Memory B cell (primary cell): Measurements from ENCODE around the gene SOWAHA.
A peak's percentile ranks its signal among the peaks of the same experiment; 100 is the strongest.

ENCODE experiments used
- ATAC-seq: fragments of 150-1000 bp; cut with Tn5 transposase; 2 replicates; pipeline ENCODE4 v1.10.0; 2021; ENCODE audit warnings: low read depth, mild to moderate bottlenecking, moderate library complexity
- DNase-seq, 2 donors: peaks; one replicate each; pipeline ENCODE4 v3.0.0; 2022; ENCODE audit warnings: low spot score in 2 of 2
- H3K27ac Mint-ChIP-seq: one replicate; pipeline ENCODE4 v1.8.0; 2022; ENCODE audit warnings: mild to moderate bottlenecking, moderate library complexity, mixed read lengths
- H3K27me3 Mint-ChIP-seq: one replicate; pipeline ENCODE4 v1.8.0; 2022; ENCODE audit warnings: mixed read lengths
- H3K36me3 Mint-ChIP-seq: one replicate; pipeline ENCODE4 v1.8.0; 2022; ENCODE audit warnings: mild to moderate bottlenecking, mixed read lengths
- H3K4me1 Mint-ChIP-seq: one replicate; pipeline ENCODE4 v1.8.0; 2022; ENCODE audit warnings: mixed read lengths
- H3K4me3 Mint-ChIP-seq: one replicate; pipeline ENCODE4 v1.8.0; 2022; ENCODE audit warnings: mild to moderate bottlenecking, moderate library complexity, mixed read lengths
- H3K9me3 Mint-ChIP-seq: one replicate; pipeline ENCODE4 v1.8.0; 2022; ENCODE audit warnings: mixed read lengths

SOWAHA gene

DNA sequence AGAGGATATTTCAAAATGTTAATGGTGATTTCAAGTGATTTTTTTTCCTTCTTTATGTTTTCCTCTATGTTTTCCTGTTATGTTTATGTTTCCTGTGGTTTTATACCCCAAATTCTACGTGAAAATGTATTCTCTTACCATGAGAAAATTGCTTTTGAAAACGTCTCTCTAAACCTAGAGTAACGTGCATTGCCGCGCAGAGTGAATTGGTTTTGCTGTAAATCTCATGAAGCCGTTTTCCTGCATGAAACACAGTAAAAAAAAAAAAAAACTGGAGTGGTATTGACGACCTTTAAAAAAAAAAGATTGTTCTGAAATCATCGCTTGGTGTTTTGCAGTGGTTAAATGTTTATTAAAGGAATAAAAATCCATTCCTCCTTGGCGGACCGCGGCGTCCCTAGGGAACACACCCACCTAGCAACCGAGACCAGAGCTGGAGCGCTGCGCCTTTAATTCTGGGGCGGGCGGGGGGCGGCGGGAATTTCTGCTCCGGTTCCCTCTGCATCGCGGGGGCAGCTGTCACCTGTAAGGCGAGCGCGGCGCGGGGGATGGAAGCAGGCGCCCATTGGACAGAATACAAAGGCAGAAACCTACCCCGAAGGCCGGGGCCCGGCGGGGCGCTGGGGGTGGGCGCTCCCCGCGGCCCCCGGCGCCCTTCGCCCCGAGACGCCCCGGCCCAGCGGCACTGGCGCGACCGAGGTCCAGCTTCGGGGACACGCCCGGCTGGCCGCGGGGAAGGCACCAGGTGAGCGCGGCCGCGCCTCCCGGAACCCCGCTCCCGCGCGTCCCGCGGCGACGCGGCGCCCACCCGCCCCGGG, at the start of gene SOWAHA:
Gene SOWAHA (plus strand): TSS at position 522 of the 818 bp plus-strand sequence. CDS start 320 bp downstream, outside the sequence.
- peaks cover 8% of the 10 kb centered on the region for H3K4me1 Mint-ChIP-seq
- peaks cover 11% of the 10 kb centered on the region for H3K27me3 Mint-ChIP-seq
- no peak within 1 kb of the TSS for H3K27ac Mint-ChIP-seq
- DNase-seq = no peak
- H3K9me3 Mint-ChIP-seq = no peaks in the 10 kb centered on the region
- H3K4me3 Mint-ChIP-seq = peak within 1 kb of the TSS; percentile 34
- peak; percentile 28 for ATAC-seq
- H3K36me3 Mint-ChIP-seq = no peaks in the 10 kb centered on the region

DNA sequence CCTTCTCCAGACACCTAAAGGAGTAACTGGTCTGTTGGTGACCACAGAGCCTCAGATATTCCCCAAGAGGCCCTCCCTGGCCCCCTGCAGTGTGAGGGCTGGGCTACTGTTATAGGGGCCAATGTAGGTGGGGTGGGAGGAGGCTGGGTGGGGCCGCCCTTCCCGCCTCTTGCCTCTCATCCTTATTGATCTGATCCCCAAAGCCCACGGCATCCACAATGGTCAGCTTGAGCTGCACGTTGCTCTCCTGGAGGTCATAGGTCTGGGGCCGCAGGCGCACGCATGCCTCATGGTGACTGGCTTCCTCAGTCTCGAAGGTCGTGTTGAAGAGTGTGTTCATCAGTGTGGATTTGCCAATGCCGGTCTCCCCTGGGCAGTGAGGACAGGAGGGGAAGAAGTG, 49.1 kb upstream of the SOWAHA start:
- H3K27ac Mint-ChIP-seq = no peak overlapping the region
- H3K27me3 Mint-ChIP-seq = no peaks in the 10 kb centered on the region
- no peaks in the 10 kb centered on the region for H3K4me1 Mint-ChIP-seq
- DNase-seq = no peak
- ATAC-seq = no peak
- no peaks in the 10 kb centered on the region for H3K36me3 Mint-ChIP-seq
- no peak overlapping the region for H3K4me3 Mint-ChIP-seq
- no peaks in the 10 kb centered on the region for H3K9me3 Mint-ChIP-seq

DNA sequence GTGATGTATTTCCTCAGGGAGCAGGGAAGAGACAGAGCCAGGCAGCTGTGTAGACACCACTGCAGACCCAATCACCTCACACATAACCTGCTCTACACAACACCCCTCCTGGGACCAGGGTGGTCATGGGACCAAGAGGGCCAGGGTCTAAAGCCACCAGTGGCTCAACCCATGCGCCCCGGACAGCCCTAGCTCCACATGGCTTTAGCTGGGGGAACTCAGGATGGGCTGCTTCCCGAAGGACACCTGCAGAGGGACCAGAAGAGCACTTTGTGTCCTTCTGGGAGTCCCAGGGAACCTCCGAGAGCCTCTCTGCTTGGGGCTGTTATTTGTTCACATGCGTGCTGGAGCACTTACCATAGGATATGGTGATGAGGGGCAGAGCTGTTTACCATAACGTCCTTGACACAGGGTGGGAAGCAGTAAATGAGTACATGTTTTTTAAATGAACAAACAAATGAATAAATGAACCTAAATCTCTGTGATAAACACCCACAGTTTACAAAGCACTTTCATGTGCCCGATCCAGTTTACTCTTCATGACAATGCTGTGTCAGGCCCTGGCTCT, 48.3 kb upstream of the SOWAHA start:
- H3K9me3 Mint-ChIP-seq = no peaks in the 10 kb centered on the region
- H3K4me3 Mint-ChIP-seq = no peak overlapping the region
- ATAC-seq (no peak), DNase-seq (no peak)
- H3K27me3 Mint-ChIP-seq = no peaks in the 10 kb centered on the region
- no peak overlapping the region for H3K27ac Mint-ChIP-seq
- H3K4me1 Mint-ChIP-seq = no peaks in the 10 kb centered on the region
- no peaks in the 10 kb centered on the region for H3K36me3 Mint-ChIP-seq

DNA sequence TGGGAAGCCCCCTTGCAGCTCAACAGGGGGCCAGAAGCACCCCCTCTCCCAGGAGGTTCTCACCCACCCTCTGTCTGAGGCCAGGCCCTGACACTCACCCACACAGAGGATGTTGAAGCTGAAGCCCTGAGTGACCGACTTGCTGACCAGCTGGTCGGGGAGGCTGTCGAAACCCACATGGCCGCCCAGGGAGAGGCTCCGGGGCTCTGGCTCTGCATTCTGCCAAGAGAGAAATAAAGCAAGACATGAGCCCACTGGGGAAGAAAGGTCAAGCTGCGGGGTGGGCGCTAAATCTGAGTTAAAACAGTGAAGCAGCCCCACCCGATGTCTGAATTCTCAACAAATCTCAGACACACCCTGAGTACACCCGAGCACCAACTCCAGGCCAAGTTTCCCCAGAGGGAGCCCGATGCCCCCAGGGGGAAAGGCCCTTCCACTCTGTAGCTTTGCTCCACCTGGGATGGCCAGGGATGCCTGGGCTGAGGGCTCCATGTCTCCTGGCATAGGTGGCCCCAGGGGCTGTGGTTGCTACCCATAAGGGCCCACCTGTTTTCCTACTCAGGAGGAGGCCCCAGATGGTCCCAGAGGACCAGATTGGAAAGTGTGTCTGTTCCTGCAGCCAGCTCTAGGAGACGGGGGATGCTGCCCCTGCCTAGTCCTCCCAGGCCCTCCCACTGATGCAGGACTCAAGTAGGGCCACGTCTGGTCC, 47.6 kb upstream of the SOWAHA start:
- H3K9me3 Mint-ChIP-seq = no peaks in the 10 kb centered on the region
- H3K4me1 Mint-ChIP-seq = no peaks in the 10 kb centered on the region
- H3K4me3 Mint-ChIP-seq = no peak overlapping the region
- no peaks in the 10 kb centered on the region for H3K27me3 Mint-ChIP-seq
- no peaks in the 10 kb centered on the region for H3K36me3 Mint-ChIP-seq
- H3K27ac Mint-ChIP-seq = no peak overlapping the region
- ATAC-seq = no peak
- no peak for DNase-seq

DNA sequence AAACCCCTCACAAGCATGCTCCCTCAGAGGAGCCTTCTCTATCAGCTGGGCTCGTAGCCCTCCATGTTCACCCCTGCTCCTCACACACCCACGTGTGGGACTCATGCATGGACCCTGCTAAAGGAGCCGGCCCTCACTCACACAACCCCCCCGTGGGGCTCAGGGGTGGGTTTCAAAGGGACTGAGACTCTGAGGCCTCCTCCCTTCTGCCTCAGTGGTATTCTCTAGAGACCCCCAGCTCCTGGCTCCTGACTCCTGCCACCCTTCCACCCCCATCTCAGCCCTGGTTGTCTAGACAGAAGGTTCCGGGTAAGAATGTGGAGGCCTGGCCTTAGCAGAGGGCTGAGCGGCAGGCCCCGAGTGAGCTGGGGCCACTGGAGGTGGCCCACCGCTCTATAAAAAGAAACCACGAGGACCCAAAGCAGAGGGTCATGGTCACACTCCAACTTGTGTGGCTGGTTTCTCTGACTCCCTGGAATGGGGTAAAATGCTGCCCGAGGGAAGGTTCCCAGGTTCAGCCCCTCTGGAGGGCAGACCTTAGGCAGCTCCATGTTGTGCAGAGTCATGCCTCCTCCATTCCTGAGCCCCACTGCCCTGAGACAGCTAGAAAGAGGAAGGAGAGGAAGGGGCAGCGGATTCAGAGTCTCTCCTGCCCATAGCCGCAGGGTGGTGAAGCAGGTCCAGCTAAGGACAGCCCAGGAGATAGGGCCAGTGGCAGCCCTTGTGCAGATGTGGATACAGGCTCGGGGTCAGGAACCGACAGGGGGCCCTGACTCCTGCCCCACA, 46.9 kb upstream of the SOWAHA start:
- Mint-ChIP-seq H3K27me3 (no peaks in the 10 kb centered on the region), H3K4me3 (no peak overlapping the region), H3K4me1 (no peaks in the 10 kb centered on the region), H3K27ac (no peak overlapping the region), H3K36me3 (no peaks in the 10 kb centered on the region), H3K9me3 (no peaks in the 10 kb centered on the region)
- no peak for DNase-seq
- no peak for ATAC-seq

DNA sequence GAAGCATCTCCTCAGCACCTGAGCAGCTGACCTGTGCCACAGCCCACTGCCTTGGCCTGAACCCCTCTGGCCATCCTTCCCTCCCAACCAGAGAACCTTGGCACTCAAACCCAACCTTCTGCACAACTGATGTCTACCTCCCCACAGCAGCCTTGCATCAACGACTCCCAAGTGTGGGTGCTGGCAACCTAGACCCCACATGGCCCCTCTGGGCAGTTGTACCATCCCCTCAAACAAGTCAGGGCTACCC, 46.4 kb upstream of the SOWAHA start:
- H3K4me1 Mint-ChIP-seq = no peaks in the 10 kb centered on the region

DNA sequence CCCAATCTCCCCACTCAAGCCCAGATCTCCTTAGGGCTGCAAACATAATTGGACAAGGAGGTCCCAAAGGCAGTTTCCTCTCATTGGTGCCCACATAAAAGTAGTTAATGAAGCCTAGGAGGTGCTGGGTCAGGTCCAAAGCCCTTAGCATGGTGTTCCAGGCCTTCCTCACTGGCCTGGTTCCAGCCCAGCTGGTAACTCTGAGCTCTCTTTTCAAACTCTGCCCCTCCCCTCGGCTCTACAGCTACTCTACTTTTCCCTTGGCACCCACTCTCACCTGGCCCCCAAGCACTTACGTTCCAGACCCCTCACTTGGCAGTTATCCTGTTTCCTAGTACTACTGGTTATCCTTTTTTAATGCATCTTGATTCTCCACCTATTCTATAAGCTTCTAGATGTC, 46.0 kb upstream of the SOWAHA start:
- DNase-seq = no peak
- Mint-ChIP-seq H3K4me3 (no peak overlapping the region), H3K4me1 (no peaks in the 10 kb centered on the region), H3K27ac (no peak overlapping the region), H3K27me3 (no peaks in the 10 kb centered on the region), H3K36me3 (no peaks in the 10 kb centered on the region), H3K9me3 (no peaks in the 10 kb centered on the region)
- no peak for ATAC-seq

More for the DNA sequence above, 46.4 kb upstream of the SOWAHA start:
- Mint-ChIP-seq H3K9me3 (no peaks in the 10 kb centered on the region), H3K27ac (no peak overlapping the region), H3K27me3 (no peaks in the 10 kb centered on the region), H3K36me3 (no peaks in the 10 kb centered on the region), H3K4me3 (no peak overlapping the region)
- no peak for DNase-seq
- ATAC-seq = no peak

DNA sequence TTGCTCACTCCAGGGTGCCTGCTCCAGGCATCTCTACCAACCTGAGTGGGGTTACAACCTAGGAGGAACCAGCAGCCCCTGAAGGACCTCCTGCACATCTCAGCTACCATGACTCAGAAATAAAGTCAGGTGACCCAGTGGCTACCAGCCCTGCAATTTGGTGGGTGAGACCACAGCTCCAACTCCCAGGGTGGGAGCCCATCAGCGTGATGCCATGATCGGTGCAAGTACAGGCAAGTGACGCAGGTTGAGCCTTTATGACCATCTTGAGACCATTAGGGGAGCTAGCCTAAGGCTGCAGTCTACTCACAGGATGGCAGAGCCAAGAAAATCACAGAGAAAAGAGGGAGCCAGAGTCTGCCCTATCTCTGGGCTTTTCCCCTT, 44.6 kb upstream of the SOWAHA start:
- no peak overlapping the region for H3K4me3 Mint-ChIP-seq
- H3K36me3 Mint-ChIP-seq = no peaks in the 10 kb centered on the region
- H3K27me3 Mint-ChIP-seq = no peaks in the 10 kb centered on the region
- H3K9me3 Mint-ChIP-seq = no peaks in the 10 kb centered on the region
- DNase-seq (no peak), ATAC-seq (no peak)
- H3K27ac Mint-ChIP-seq = no peak overlapping the region
- no peaks in the 10 kb centered on the region for H3K4me1 Mint-ChIP-seq

DNA sequence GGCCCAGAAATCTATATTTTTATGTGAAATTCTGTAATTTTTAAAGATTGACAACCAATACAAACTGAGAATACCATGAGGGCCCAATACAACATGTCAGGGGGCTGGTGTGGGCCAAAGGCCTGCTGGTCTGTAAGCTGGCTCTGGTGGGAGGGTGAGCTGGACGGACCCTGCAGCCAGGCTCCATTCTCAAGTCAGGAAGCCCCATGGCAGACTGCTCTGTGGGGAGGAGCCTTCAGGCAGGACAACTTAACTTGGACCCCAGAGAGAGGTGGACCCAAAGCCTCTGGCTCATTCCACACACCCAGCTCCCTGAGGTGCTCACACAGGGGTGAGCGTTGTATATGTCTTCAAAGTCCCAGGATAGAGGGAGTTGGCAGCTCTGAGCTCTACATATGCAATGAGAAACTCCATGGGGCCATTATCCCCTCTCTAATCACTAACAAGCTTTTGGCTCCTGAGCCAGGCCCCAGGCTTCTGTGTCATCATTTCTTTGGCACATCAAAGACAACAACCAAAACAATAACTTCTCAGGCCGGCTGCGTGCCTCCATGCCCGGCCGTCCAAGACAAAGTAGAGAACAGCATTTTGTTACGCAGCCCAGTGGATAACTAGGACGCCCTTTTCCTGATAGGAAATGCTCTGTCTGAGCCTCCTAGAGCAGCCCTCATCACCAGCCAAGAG, 42.5 kb upstream of the SOWAHA start:
- no peak for DNase-seq
- H3K27ac Mint-ChIP-seq = no peak overlapping the region
- H3K4me1 Mint-ChIP-seq = no peaks in the 10 kb centered on the region
- no peaks in the 10 kb centered on the region for H3K9me3 Mint-ChIP-seq
- no peak for ATAC-seq
- H3K27me3 Mint-ChIP-seq = no peaks in the 10 kb centered on the region
- H3K36me3 Mint-ChIP-seq = no peaks in the 10 kb centered on the region
- H3K4me3 Mint-ChIP-seq = no peak overlapping the region

DNA sequence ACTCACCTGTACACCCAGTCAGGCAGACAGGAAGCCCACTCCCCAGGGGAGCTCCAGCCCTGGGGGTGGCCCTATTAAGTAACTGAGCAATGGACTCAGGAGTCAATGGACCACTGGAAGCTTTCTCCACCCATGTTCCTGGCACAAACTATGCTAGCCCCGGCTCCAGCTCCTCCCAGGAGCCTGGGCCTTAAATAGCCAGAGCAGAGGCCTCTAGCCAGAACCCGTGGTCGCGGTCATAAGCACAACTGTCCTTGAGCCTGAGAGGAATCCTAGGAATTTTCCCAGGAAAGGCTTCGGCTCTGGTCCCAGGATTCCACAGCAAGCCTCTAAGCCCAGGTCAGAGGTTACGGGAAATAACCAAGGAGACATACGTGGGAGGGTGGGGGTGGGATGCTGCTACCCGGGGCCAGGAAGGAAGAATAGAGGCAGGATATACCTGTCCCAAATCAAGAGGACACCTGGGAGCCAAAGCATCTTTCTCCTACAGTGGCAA, 41.6 kb upstream of the SOWAHA start:
- ATAC-seq (no peak), DNase-seq (no peak)
- no peaks in the 10 kb centered on the region for H3K27me3 Mint-ChIP-seq
- H3K36me3 Mint-ChIP-seq = no peaks in the 10 kb centered on the region
- H3K9me3 Mint-ChIP-seq = no peaks in the 10 kb centered on the region
- no peaks in the 10 kb centered on the region for H3K4me1 Mint-ChIP-seq
- H3K27ac Mint-ChIP-seq = no peak overlapping the region
- no peak overlapping the region for H3K4me3 Mint-ChIP-seq

DNA sequence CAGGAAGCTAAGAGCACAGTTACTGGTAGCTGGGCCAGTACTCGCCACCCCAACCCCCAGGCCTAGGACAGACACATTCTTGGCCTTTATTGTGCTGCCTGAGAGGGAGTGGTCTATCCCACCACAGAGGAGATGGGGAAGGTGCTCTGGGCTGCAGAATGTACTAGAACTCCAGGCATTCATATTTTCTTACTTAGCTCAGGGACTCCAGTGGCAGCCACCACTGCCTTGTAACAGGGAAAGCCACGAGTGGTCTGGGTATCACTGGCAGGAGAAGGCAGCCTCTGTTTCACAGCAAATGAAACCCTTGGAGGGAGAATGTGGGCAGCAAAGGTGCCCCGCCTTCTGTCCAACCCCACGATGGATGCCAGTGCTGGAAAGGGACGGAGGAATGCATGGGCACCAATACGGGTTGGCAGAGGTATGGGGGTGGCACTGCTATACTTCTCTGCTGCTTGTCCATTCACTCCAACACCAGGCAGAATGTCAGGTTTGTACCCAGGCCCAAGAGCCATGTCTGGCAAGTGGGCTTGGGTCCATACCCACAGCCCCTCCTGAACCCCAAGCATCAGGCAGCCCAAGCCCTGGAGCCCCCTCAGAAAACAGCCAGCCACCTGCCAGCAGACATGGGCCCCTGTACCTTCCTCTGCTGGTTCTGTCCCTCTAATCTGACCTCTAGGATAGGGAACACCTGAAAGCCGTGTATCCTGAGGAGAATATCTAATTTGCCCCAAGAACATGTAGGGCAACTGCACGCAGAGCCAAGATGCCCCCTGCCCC, 40.6 kb upstream of the SOWAHA start:
- ATAC-seq = no peak
- Mint-ChIP-seq H3K4me1 (no peaks in the 10 kb centered on the region), H3K27me3 (no peaks in the 10 kb centered on the region), H3K4me3 (no peak overlapping the region), H3K9me3 (no peaks in the 10 kb centered on the region), H3K27ac (no peak overlapping the region), H3K36me3 (no peaks in the 10 kb centered on the region)
- DNase-seq = no peak

DNA sequence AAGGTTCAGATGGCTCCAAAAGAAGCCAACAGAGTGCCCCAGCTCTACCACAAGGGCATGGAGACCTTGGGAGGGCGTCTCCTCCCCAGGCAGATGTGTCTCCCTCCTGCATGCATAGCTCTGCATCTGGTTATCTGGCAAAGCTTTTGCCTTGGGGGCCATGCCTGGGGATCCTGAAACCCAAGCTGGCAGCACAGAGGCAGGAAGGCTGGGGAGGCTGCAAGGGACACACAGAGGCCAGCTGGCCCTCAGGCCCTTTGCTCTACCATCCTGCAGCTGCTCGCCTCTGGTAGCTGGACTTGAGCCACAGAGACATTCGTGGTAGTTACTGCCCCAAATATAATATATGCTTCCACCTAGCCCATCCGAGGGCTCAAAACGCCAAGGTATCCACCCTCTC, 40.0 kb upstream of the SOWAHA start:
- no peak overlapping the region for H3K27ac Mint-ChIP-seq

More for the DNA sequence above, 40.0 kb upstream of the SOWAHA start:
- Mint-ChIP-seq H3K9me3 (no peaks in the 10 kb centered on the region), H3K4me3 (no peak overlapping the region), H3K4me1 (peaks cover 4% of the 10 kb centered on the region), H3K27me3 (peaks cover 3% of the 10 kb centered on the region), H3K36me3 (no peaks in the 10 kb centered on the region)
- ATAC-seq = no peak
- DNase-seq = no peak
